ENCODE measurements around the gene PDE4C. TPM values are rescaled to one million over a fixed set of nuclear protein-coding genes. Genes with fewer than 3 reads are reported as not detected.

The PDE4C gene
- total and polyA plus RNA-seq, 9 of the 15 experiments (the other 6 are each of a cell fraction or from before 2014, with no cell fraction given): 0.04 to 0.91 (median 0.20) TPM; not detected in 1

DNA sequence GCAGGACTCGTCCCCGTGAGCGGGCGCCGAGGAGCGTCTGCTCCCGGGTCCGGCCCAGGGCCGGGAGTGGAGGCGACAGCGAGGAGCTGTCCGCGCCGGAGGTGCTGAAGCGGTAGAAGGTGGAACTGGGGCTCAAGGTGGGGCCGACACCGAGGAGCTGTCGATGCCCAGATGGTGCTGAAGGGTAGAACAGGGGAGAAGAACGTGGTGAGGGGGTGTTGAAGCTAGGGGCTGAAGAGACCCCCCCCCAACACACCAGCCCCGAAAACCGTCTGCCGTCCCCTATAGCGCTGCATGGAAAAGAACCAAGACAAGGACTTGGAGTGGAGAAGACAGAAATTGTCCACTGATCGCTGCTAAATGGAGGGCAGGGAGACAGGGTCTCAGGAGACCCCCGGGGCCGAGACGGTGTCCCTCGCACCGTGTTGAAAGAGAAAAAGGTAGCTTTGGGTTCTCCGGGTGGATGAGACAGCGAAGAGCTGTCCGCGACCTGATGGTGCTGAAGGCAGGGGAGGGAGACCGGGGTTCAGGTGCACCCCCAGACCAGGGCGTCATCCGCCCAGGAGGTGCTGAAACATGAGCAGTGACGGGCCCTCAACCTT is 7.1 kb upstream of the PDE4C start (continued):
- TF ChIP-seq, protein P1, sequence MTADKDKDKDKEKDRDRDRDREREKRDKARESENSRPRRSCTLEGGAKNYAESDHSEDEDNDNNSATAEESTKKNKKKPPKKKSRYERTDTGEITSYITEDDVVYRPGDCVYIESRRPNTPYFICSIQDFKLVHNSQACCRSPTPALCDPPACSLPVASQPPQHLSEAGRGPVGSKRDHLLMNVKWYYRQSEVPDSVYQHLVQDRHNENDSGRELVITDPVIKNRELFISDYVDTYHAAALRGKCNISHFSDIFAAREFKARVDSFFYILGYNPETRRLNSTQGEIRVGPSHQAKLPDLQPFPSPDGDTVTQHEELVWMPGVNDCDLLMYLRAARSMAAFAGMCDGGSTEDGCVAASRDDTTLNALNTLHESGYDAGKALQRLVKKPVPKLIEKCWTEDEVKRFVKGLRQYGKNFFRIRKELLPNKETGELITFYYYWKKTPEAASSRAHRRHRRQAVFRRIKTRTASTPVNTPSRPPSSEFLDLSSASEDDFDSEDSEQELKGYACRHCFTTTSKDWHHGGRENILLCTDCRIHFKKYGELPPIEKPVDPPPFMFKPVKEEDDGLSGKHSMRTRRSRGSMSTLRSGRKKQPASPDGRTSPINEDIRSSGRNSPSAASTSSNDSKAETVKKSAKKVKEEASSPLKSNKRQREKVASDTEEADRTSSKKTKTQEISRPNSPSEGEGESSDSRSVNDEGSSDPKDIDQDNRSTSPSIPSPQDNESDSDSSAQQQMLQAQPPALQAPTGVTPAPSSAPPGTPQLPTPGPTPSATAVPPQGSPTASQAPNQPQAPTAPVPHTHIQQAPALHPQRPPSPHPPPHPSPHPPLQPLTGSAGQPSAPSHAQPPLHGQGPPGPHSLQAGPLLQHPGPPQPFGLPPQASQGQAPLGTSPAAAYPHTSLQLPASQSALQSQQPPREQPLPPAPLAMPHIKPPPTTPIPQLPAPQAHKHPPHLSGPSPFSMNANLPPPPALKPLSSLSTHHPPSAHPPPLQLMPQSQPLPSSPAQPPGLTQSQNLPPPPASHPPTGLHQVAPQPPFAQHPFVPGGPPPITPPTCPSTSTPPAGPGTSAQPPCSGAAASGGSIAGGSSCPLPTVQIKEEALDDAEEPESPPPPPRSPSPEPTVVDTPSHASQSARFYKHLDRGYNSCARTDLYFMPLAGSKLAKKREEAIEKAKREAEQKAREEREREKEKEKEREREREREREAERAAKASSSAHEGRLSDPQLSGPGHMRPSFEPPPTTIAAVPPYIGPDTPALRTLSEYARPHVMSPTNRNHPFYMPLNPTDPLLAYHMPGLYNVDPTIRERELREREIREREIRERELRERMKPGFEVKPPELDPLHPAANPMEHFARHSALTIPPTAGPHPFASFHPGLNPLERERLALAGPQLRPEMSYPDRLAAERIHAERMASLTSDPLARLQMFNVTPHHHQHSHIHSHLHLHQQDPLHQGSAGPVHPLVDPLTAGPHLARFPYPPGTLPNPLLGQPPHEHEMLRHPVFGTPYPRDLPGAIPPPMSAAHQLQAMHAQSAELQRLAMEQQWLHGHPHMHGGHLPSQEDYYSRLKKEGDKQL (CRISPR knock-in tag; IDR thresholded peaks at IDR 0.05; ENCODE audit: borderline replicate concordance): no peak
- no peak for TF ChIP-seq ZNF77 (CRISPR knock-in tag; IDR thresholded peaks at IDR 0.05)
- no peak for TF ChIP-seq MEF2A (IDR thresholded peaks at IDR 0.05; ENCODE audit: control insufficient read depth, low read depth, low read length)
- TF ChIP-seq TFAM (CRISPR knock-in tag; conservative IDR thresholded peaks at IDR 0.05): no peak
- TF ChIP-seq HINFP (tag; conservative IDR thresholded peaks at IDR 0.05; ENCODE audit: low read depth): no peak
- TF ChIP-seq SRSF1 (IDR thresholded peaks at IDR 0.05; ENCODE audit: low read depth, low read length): no peak
- peak; percentile 91 for TF ChIP-seq E2F1 (CRISPR knock-in tag; IDR thresholded peaks at IDR 0.05)
- peak; percentile 71; the same call in 1 of the 2 replicates for TF ChIP-seq ZBTB7A (IDR thresholded peaks at IDR 0.05; ENCODE audit: borderline replicate concordance, control insufficient read depth, low read depth, low read length)
- TF ChIP-seq SREBF2 (CRISPR knock-in tag; IDR thresholded peaks at IDR 0.05): peak; percentile 83; the same call in 1 of the 2 replicates
- TF ChIP-seq, protein P2, sequence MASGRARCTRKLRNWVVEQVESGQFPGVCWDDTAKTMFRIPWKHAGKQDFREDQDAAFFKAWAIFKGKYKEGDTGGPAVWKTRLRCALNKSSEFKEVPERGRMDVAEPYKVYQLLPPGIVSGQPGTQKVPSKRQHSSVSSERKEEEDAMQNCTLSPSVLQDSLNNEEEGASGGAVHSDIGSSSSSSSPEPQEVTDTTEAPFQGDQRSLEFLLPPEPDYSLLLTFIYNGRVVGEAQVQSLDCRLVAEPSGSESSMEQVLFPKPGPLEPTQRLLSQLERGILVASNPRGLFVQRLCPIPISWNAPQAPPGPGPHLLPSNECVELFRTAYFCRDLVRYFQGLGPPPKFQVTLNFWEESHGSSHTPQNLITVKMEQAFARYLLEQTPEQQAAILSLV (tag; IDR thresholded peaks at IDR 0.05): no peak
- no peak for TF ChIP-seq ZNF280A (IDR thresholded peaks at IDR 0.05; ENCODE audit: low read depth, partially characterized antibody)
- TF ChIP-seq E2F8 (IDR thresholded peaks at IDR 0.05; ENCODE audit: low read depth, partially characterized antibody): no peak
